ENCODE results near the gene ARFGAP2.

Gene ARFGAP2

GRCh38 chr11:47171061-47171838, 5.4 kb downstream of the ARFGAP2 start:
- no peak for DNase-seq (ENCODE audit: low spot score)

- DNase-seq (ENCODE audit: low spot score), result no peak
Measured at GRCh38 chr11:47166368-47166767, 10.3 kb downstream of the ARFGAP2 start.

GRCh38 chr11:47165253-47165840, 11.3 kb downstream of the ARFGAP2 start:
- no peak for DNase-seq (ENCODE audit: low spot score)

GRCh38 chr11:47164321-47164720, 12.4 kb downstream of the ARFGAP2 start:
- no peak for DNase-seq (ENCODE audit: low spot score)

GRCh38 chr11:47163898-47164297, 12.8 kb downstream of the ARFGAP2 start:
- no peak for DNase-seq (ENCODE audit: low spot score)

- no peak for DNase-seq (ENCODE audit: low spot score)
Measured at GRCh38 chr11:47163193-47163592, 13.5 kb downstream of the ARFGAP2 start.

GRCh38 chr11:47162426-47162825, 14.3 kb downstream of the ARFGAP2 start:
- no peak for DNase-seq (ENCODE audit: low spot score)

- no peak for DNase-seq (ENCODE audit: low spot score)
Measured at GRCh38 chr11:47161890-47162289, 14.8 kb downstream of the ARFGAP2 start.

- DNase-seq (ENCODE audit: low spot score), result peak; percentile 87
Measured at GRCh38 chr11:47161134-47161854, 15.4 kb downstream of the ARFGAP2 start.

GRCh38 chr11:47160753-47161133, 15.9 kb downstream of the ARFGAP2 start:
- no peak for DNase-seq (ENCODE audit: low spot score)

GRCh38 chr11:47158242-47158641, 18.4 kb downstream of the ARFGAP2 start:
- DNase-seq (ENCODE audit: low spot score), result no peak

GRCh38 chr11:47157805-47158204, 18.9 kb downstream of the ARFGAP2 start:
- DNase-seq (ENCODE audit: low spot score), result no peak

GRCh38 chr11:47156951-47157350, 19.7 kb downstream of the ARFGAP2 start:
- DNase-seq (ENCODE audit: low spot score), result no peak

GRCh38 chr11:47156333-47156732, 20.3 kb downstream of the ARFGAP2 start:
- DNase-seq (ENCODE audit: low spot score), result no peak

GRCh38 chr11:47155879-47156278, 20.8 kb downstream of the ARFGAP2 start:
- no peak for DNase-seq (ENCODE audit: low spot score)

- DNase-seq (ENCODE audit: low spot score), result no peak
Measured at GRCh38 chr11:47154616-47155570, 21.8 kb downstream of the ARFGAP2 start.

GRCh38 chr11:47152953-47153950, 23.4 kb downstream of the ARFGAP2 start:
- peak; percentile 85 for DNase-seq (ENCODE audit: low spot score)

- DNase-seq (ENCODE audit: low spot score), result no peak
Measured at GRCh38 chr11:47152126-47152952, 24.3 kb downstream of the ARFGAP2 start.

- no peak for DNase-seq (ENCODE audit: low spot score)
Measured at GRCh38 chr11:47149782-47150181, 26.9 kb downstream of the ARFGAP2 start.

All from D341Med (cell line).